Neural progenitor cell (in vitro differentiated cells): ENCODE data around the gene SPTBN4. TPM values are rescaled to one million over a fixed set of nuclear protein-coding genes. Genes with fewer than 3 reads are reported as not detected.

ENCODE experiments used
- DNase-seq: peaks from one replicate; pipeline ENCODE4 v3.0.0-alpha.2; 2016; ENCODE audit warnings: low spot score
- H2AFZ ChIP-seq: fragments of 200-600 bp; sonication (generic); replicated peaks from 2 replicates; pipeline ENCODE4 v1.6.1; 2016; ENCODE audit warnings: antibody characterized with exemption
- H3F3A ChIP-seq: fragments of 200-600 bp; sonication (generic); 2 replicates; pipeline ENCODE4 v1.6.1; 2016; ENCODE audit warnings: antibody characterized with exemption, low read depth
- H3K27ac ChIP-seq: fragments of 200-600 bp; sonication (generic); 2 replicates; pipeline ENCODE4 v1.5.1; 2016; ENCODE audit warnings: mild to moderate bottlenecking
- H3K27me3 ChIP-seq: fragments of 200-600 bp; sonication (generic); 2 replicates; pipeline ENCODE4 v1.6.1; 2016; ENCODE audit warnings: mild to moderate bottlenecking, moderate library complexity
- H3K36me3 ChIP-seq: fragments of 200-600 bp; sonication (generic); 2 replicates; pipeline ENCODE4 v1.5.1; 2016
- H3K4me1 ChIP-seq: fragments of 200-600 bp; sonication (generic); 2 replicates; pipeline ENCODE4 v1.6.1; 2016; ENCODE audit warnings: mixed run types
- H3K4me2 ChIP-seq: fragments of 200-600 bp; sonication (generic); 2 replicates; pipeline ENCODE4 v1.6.1; 2016
- H3K4me3 ChIP-seq: fragments of 200-600 bp; sonication (generic); 2 replicates; pipeline ENCODE4 v1.5.1; 2016
- H3K79me2 ChIP-seq: fragments of 200-600 bp; sonication (generic); 2 replicates; pipeline ENCODE4 v1.6.1; 2016; ENCODE audit warnings: low read depth
- H3K9ac ChIP-seq: fragments of 200-600 bp; sonication (generic); 2 replicates; pipeline ENCODE4 v1.6.1; 2016
- H3K9me3 ChIP-seq: fragments of 200-600 bp; sonication (generic); 2 replicates; pipeline ENCODE4 v1.5.1; 2016; ENCODE audit warnings: low read depth
- H4K20me1 ChIP-seq: fragments of 200-600 bp; sonication (generic); 2 replicates; pipeline ENCODE4 v1.6.1; 2016; ENCODE audit warnings: low read depth
- H3K27ac Mint-ChIP-seq: 3 replicates; pipeline ENCODE4 v1.8.0; 2021; ENCODE audit warnings: mixed read lengths
- H3K27me3 Mint-ChIP-seq: 2 replicates; pipeline ENCODE4 v1.8.0; 2022; ENCODE audit warnings: low read depth, mild to moderate bottlenecking, inconsistent platforms, moderate library complexity, mixed read lengths; ENCODE audit not compliant: insufficient read depth
- H3K36me3 Mint-ChIP-seq: 3 replicates; pipeline ENCODE4 v1.8.0; 2021; ENCODE audit warnings: mixed read lengths
- H3K4me1 Mint-ChIP-seq: 3 replicates; pipeline ENCODE4 v1.8.0; 2021; ENCODE audit warnings: mixed read lengths
- H3K4me3 Mint-ChIP-seq: 3 replicates; pipeline ENCODE4 v1.8.0; 2021; ENCODE audit warnings: mild to moderate bottlenecking, moderate library complexity, mixed read lengths
- H3K9me3 Mint-ChIP-seq: 3 replicates; pipeline ENCODE4 v1.8.0; 2020; ENCODE audit warnings: mixed read lengths
- CTCF ChIP-seq: fragments of 200-600 bp; sonication (generic); IDR thresholded peaks from 2 replicates; pipeline ENCODE4 v1.5.1; 2017; ENCODE audit warnings: antibody characterized with exemption, mild to moderate bottlenecking
- EZH2 ChIP-seq: fragments of 200-600 bp; sonication (generic); IDR thresholded peaks from 2 replicates; pipeline ENCODE4 v1.6.1; 2017; ENCODE audit warnings: antibody characterized with exemption, mild to moderate bottlenecking, moderate library complexity
- EZH2phosphoT487 ChIP-seq: fragments of 200-600 bp; sonication (generic); IDR thresholded peaks from 2 replicates; pipeline ENCODE4 v1.6.1; 2017; ENCODE audit warnings: antibody characterized with exemption
- total RNA-seq: library from RNA; depleted of rRNA; stranded (reverse); fragments of >200 nt; gene quantifications from 2 replicates; pipeline ENCODE4 v1.2.3, GENCODE V29; 2015; ENCODE audit warnings: low replicate concordance

Gene SPTBN4
- total RNA-seq, 1 donor from 2014 or later: 2.5 TPM

- H3K4me3 ChIP-seq: no peak overlapping the region
- H3K4me1 ChIP-seq: peaks cover 24% of the 10 kb centered on the region
- TF ChIP-seq EZH2: no peak
- no peak for TF ChIP-seq EZH2phosphoT487
- no peak for TF ChIP-seq CTCF
- H3K4me2 ChIP-seq: no peak overlapping the region
- no peaks in the 10 kb centered on the region for H3K36me3 ChIP-seq
- peak; percentile 32 for DNase-seq
- H3K27ac ChIP-seq: no peak overlapping the region
- peaks cover 52% of the 10 kb centered on the region for H3F3A ChIP-seq
- Mint-ChIP-seq H3K9me3 (peaks cover 5% of the 10 kb centered on the region), H3K4me1 (peaks cover 44% of the 10 kb centered on the region), H3K36me3 (peaks cover 28% of the 10 kb centered on the region), H3K27ac (no peak overlapping the region), H3K27me3 (peaks cover 47% of the 10 kb centered on the region), H3K4me3 (no peak overlapping the region)
- peaks cover 46% of the 10 kb centered on the region for H4K20me1 ChIP-seq
- H3K9me3 ChIP-seq: no peaks in the 10 kb centered on the region
- no peak overlapping the region for H2AFZ ChIP-seq
- H3K9ac ChIP-seq: no peak overlapping the region
- peaks cover 85% of the 10 kb centered on the region for H3K27me3 ChIP-seq
- no peaks in the 10 kb centered on the region for H3K79me2 ChIP-seq
Observed at GRCh38 chr19:40607311-40608239, 140.8 kb downstream of the SPTBN4 start.

GRCh38 chr19:40608240-40608621 is 141.4 kb downstream of the SPTBN4 start:
- Histone ChIP-seq H3F3A (peaks cover 49% of the 10 kb centered on the region), H3K9ac (no peak overlapping the region), H3K79me2 (no peaks in the 10 kb centered on the region), H3K4me2 (no peak overlapping the region), H4K20me1 (peaks cover 46% of the 10 kb centered on the region), H3K27me3 (peaks cover 90% of the 10 kb centered on the region), H3K27ac (no peak overlapping the region), H3K4me1 (peaks cover 18% of the 10 kb centered on the region), H3K9me3 (no peaks in the 10 kb centered on the region), H3K36me3 (no peaks in the 10 kb centered on the region), H3K4me3 (no peak overlapping the region), H2AFZ (no peak overlapping the region)
- H3K27ac Mint-ChIP-seq: no peak overlapping the region
- H3K36me3 Mint-ChIP-seq: peaks cover 29% of the 10 kb centered on the region
- no peak overlapping the region for H3K4me3 Mint-ChIP-seq
- TF ChIP-seq EZH2phosphoT487 (no peak), CTCF (no peak), EZH2 (no peak)
- peaks cover 45% of the 10 kb centered on the region for H3K27me3 Mint-ChIP-seq
- peaks cover 38% of the 10 kb centered on the region for H3K4me1 Mint-ChIP-seq
- no peak for DNase-seq
- H3K9me3 Mint-ChIP-seq: peaks cover 5% of the 10 kb centered on the region

- H3K27me3 Mint-ChIP-seq: peaks cover 48% of the 10 kb centered on the region
- H3K27ac ChIP-seq: no peak overlapping the region
- H3K4me3 Mint-ChIP-seq: peak overlapping the region; percentile 58
- H3K27ac Mint-ChIP-seq: no peak overlapping the region
- H3K4me1 ChIP-seq: peaks cover 18% of the 10 kb centered on the region
- peak overlapping the region; percentile 85 for H3K4me2 ChIP-seq
- no peaks in the 10 kb centered on the region for H3K9me3 ChIP-seq
- H3K36me3 ChIP-seq: no peaks in the 10 kb centered on the region
- no peak overlapping the region for H3K9ac ChIP-seq
- H3K4me1 Mint-ChIP-seq: peaks cover 36% of the 10 kb centered on the region
- H3F3A ChIP-seq: peaks cover 43% of the 10 kb centered on the region
- no peak for DNase-seq
- H3K9me3 Mint-ChIP-seq: peaks cover 5% of the 10 kb centered on the region
- peaks cover 46% of the 10 kb centered on the region for H4K20me1 ChIP-seq
- H3K79me2 ChIP-seq: no peaks in the 10 kb centered on the region
- H3K27me3 ChIP-seq: peaks cover 90% of the 10 kb centered on the region
- TF ChIP-seq EZH2phosphoT487 (no peak), EZH2 (no peak), CTCF (no peak)
- no peak overlapping the region for H2AFZ ChIP-seq
- H3K36me3 Mint-ChIP-seq: peaks cover 29% of the 10 kb centered on the region
- peak overlapping the region; percentile 52 for H3K4me3 ChIP-seq
Observed at GRCh38 chr19:40608957-40609356, 142.2 kb downstream of the SPTBN4 start.
